ENCODE data around the gene STK32B. TPM values are rescaled to one million over a fixed set of nuclear protein-coding genes. Genes with fewer than 3 reads are reported as not detected.

The STK32B gene
- total and polyA plus RNA-seq, 2 experiments from 2014 or later = 0.71 to 2.3 TPM

- TF ChIP-seq POLR2AphosphoS5 (IDR thresholded peaks at IDR 0.05; ENCODE audit: low read depth) (no peak), NANOG (IDR thresholded peaks at IDR 0.05; ENCODE audit: borderline replicate concordance) (no peak), EZH2phosphoT487 (IDR thresholded peaks at IDR 0.05; ENCODE audit: unreplicated experiment) (no peak), CTCF (conservative IDR thresholded peaks at IDR 0.05; ENCODE audit: low read depth in 2 of 2) (no peak), CREB1 (CRISPR knock-in tag; IDR thresholded peaks at IDR 0.05; ENCODE audit: low read depth) (no peak), REST (IDR thresholded peaks at IDR 0.05; ENCODE audit: unreplicated experiment) (no peak), JUNB (IDR thresholded peaks at IDR 0.05; ENCODE audit: unreplicated experiment) (no peak), STAT1 (IDR thresholded peaks at IDR 0.05; ENCODE audit: unreplicated experiment) (no peak), ZNF114 (CRISPR knock-in tag; IDR thresholded peaks at IDR 0.05) (no peak), EZH2 (IDR thresholded peaks at IDR 0.05; ENCODE audit: low read depth, unreplicated experiment) (no peak), ZNF331 (CRISPR knock-in tag; IDR thresholded peaks at IDR 0.05; ENCODE audit: low read depth) (no peak)
- TF ChIP-seq, protein P1, sequence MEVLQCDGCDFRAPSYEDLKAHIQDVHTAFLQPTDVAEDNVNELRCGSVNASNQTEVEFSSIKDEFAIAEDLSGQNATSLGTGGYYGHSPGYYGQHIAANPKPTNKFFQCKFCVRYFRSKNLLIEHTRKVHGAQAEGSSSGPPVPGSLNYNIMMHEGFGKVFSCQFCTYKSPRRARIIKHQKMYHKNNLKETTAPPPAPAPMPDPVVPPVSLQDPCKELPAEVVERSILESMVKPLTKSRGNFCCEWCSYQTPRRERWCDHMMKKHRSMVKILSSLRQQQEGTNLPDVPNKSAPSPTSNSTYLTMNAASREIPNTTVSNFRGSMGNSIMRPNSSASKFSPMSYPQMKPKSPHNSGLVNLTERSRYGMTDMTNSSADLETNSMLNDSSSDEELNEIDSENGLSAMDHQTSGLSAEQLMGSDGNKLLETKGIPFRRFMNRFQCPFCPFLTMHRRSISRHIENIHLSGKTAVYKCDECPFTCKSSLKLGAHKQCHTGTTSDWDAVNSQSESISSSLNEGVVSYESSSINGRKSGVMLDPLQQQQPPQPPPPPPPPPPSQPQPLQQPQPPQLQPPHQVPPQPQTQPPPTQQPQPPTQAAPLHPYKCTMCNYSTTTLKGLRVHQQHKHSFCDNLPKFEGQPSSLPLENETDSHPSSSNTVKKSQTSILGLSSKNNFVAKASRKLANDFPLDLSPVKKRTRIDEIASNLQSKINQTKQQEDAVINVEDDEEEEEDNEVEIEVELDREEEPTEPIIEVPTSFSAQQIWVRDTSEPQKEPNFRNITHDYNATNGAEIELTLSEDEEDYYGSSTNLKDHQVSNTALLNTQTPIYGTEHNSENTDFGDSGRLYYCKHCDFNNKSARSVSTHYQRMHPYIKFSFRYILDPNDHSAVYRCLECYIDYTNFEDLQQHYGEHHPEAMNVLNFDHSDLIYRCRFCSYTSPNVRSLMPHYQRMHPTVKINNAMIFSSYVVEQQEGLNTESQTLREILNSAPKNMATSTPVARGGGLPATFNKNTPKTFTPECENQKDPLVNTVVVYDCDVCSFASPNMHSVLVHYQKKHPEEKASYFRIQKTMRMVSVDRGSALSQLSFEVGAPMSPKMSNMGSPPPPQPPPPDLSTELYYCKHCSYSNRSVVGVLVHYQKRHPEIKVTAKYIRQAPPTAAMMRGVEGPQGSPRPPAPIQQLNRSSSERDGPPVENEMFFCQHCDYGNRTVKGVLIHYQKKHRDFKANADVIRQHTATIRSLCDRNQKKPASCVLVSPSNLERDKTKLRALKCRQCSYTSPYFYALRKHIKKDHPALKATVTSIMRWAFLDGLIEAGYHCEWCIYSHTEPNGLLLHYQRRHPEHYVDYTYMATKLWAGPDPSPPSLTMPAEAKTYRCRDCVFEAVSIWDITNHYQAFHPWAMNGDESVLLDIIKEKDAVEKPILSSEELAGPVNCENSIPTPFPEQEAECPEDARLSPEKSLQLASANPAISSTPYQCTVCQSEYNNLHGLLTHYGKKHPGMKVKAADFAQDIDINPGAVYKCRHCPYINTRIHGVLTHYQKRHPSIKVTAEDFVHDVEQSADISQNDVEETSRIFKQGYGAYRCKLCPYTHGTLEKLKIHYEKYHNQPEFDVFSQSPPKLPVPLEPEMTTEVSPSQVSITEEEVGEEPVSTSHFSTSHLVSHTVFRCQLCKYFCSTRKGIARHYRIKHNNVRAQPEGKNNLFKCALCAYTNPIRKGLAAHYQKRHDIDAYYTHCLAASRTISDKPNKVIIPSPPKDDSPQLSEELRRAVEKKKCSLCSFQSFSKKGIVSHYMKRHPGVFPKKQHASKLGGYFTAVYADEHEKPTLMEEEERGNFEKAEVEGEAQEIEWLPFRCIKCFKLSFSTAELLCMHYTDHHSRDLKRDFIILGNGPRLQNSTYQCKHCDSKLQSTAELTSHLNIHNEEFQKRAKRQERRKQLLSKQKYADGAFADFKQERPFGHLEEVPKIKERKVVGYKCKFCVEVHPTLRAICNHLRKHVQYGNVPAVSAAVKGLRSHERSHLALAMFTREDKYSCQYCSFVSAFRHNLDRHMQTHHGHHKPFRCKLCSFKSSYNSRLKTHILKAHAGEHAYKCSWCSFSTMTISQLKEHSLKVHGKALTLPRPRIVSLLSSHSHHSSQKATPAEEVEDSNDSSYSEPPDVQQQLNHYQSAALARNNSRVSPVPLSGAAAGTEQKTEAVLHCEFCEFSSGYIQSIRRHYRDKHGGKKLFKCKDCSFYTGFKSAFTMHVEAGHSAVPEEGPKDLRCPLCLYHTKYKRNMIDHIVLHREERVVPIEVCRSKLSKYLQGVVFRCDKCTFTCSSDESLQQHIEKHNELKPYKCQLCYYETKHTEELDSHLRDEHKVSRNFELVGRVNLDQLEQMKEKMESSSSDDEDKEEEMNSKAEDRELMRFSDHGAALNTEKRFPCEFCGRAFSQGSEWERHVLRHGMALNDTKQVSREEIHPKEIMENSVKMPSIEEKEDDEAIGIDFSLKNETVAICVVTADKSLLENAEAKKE (CRISPR knock-in tag; IDR thresholded peaks at IDR 0.05) = no peak
- TF ChIP-seq, protein P2, sequence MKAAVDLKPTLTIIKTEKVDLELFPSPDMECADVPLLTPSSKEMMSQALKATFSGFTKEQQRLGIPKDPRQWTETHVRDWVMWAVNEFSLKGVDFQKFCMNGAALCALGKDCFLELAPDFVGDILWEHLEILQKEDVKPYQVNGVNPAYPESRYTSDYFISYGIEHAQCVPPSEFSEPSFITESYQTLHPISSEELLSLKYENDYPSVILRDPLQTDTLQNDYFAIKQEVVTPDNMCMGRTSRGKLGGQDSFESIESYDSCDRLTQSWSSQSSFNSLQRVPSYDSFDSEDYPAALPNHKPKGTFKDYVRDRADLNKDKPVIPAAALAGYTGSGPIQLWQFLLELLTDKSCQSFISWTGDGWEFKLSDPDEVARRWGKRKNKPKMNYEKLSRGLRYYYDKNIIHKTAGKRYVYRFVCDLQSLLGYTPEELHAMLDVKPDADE (IDR thresholded peaks at IDR 0.05) = no peak
- no peaks in the 10 kb centered on the region for H3K36me3 Mint-ChIP-seq (ENCODE audit: low read depth)
- H3K9me2 ChIP-seq (ENCODE audit: insufficient read depth) = peaks cover under 1% of the 10 kb centered on the region; the same call in 1 of the 2 replicates
- no peaks in the 10 kb centered on the region for H3K79me2 ChIP-seq (replicated peaks; ENCODE audit: insufficient read depth)
- no peak overlapping the region for H3K27ac Mint-ChIP-seq
- no peaks in the 10 kb centered on the region for H3K36me3 ChIP-seq (ENCODE audit: insufficient read depth)
- peaks cover 30% of the 10 kb centered on the region for H3K27me3 Mint-ChIP-seq (ENCODE audit: insufficient read depth, low read depth, poor library complexity)
- no peak overlapping the region for H2AFZ ChIP-seq
- ATAC-seq (no peak), DNase-seq (ENCODE audit: low spot score) (no peak)
- peaks cover 7% of the 10 kb centered on the region; the same call in 2 of the 3 replicates for H3K4me1 Mint-ChIP-seq
- H3K9me3 Mint-ChIP-seq = no peaks in the 10 kb centered on the region; the same call in 2 of the 3 replicates
- no peak overlapping the region for H3K27ac ChIP-seq (ENCODE audit: low read depth)
- no peak overlapping the region for H3K4me3 Mint-ChIP-seq
- H4K20me1 ChIP-seq (replicated peaks; ENCODE audit: insufficient read depth) = no peaks in the 10 kb centered on the region
- H3K4me1 ChIP-seq (ENCODE audit: insufficient read depth) = no peaks in the 10 kb centered on the region
- H3K27me3 ChIP-seq (ENCODE audit: insufficient read depth) = peaks cover 38% of the 10 kb centered on the region
- no peak overlapping the region for H3K4me3 ChIP-seq
- H3K4me2 ChIP-seq = no peak overlapping the region
- 0 out of 2 replicates have a peak, but pooled peaks cover 4% of the 10 kb centered on the region for H3F3A ChIP-seq (replicated peaks; ENCODE audit: low read depth)
Observed at GRCh38 chr4:5048721-5049120, 2.6 kb upstream of the STK32B start.
